Endothelial cell of umbilical vein (primary cell): ENCODE data around the gene CREG1. TPM values are rescaled to one million over a fixed set of nuclear protein-coding genes. Genes with fewer than 3 reads are reported as not detected.

ENCODE experiments used
- BruUV-seq: library from RNA; stranded (reverse); fragments of 400-500 nt; replicated peaks from 2 replicates; lab custom pipeline; 2021; lab: Mats Ljungman, UMichigan
- CTCF ChIA-PET: fragments of 300-600, 350-600 bp; sonication (Branson Sonifier 250); formaldehyde crosslinking; loops from one replicate; lab custom pipeline; 2021; ENCODE audit warnings: antibody characterized with exemption, inconsistent platforms; lab: Charles Lee
- POLR2A ChIA-PET: fragments of 300-600, 350-600 bp; sonication (Branson Sonifier 250); formaldehyde crosslinking; loops from one replicate; lab custom pipeline; 2021; ENCODE audit warnings: antibody characterized with exemption, inconsistent platforms; lab: Charles Lee
- DNase-seq: peaks from one replicate; pipeline ENCODE4 v3.0.0-alpha.2; 2011; ENCODE audit warnings: low read depth, low spot score
- FAIRE-seq: peaks from 2 replicates; lab custom pipeline; 2011; peaks lifted over from hg19 to GRCh38; lab: Jason Lieb, UNC
- H2AFZ ChIP-seq: 2 replicates; pipeline ENCODE4 v1.6.0; 2012; ENCODE audit warnings: low read depth, low read length, control low read depth, inconsistent platforms
- H3K27ac ChIP-seq: 2 replicates; pipeline ENCODE4 v1.5.1; 2011; ENCODE audit warnings: low read depth, mild to moderate bottlenecking, control low read depth, low read length, moderate library complexity; ENCODE audit not compliant: insufficient read depth
- H3K27me3 ChIP-seq, 2 experiments: 2 replicates each; pipeline versions ENCODE4 v1.6.0 to v1.6.1; 2011; ENCODE audit warnings: low read length in 2 of 2, mixed read lengths in 1 of 2; ENCODE audit not compliant: control insufficient read depth in 2 of 2, insufficient read depth in 2 of 2
- H3K36me3 ChIP-seq, 2 experiments: 2 replicates in 1 of 2; 3 replicates in 1 of 2; pipeline ENCODE4 v1.5.1; 2011; ENCODE audit warnings: low read length in 2 of 2, mild to moderate bottlenecking in 1 of 2, moderate library complexity in 1 of 2; ENCODE audit not compliant: control insufficient read depth in 2 of 2, insufficient read depth in 2 of 2; ENCODE audit errors: extremely low read depth in 1 of 2
- H3K4me1 ChIP-seq: 3 replicates; pipeline ENCODE4 v1.5.1; 2011; ENCODE audit warnings: mild to moderate bottlenecking, low read length; ENCODE audit not compliant: control insufficient read depth, insufficient read depth; ENCODE audit errors: extremely low read depth
- H3K4me2 ChIP-seq: 2 replicates; pipeline ENCODE4 v1.6.1; 2011; ENCODE audit warnings: low read length, control low read depth, mixed read lengths; ENCODE audit not compliant: insufficient read depth
- H3K4me3 ChIP-seq, 3 experiments: fragments of 200-600 bp in 1 of 3; sonication (generic), shearing (Covaris generic) in 1 of 3; replicated peaks in 1 of 3; 2 replicates each; pipeline ENCODE4 v1.5.1; 2011 to 2016; ENCODE audit warnings: control low read depth in 3 of 3, low read length in 3 of 3, mild to moderate bottlenecking in 2 of 3, inconsistent platforms in 1 of 3, low read depth in 1 of 3, moderate library complexity in 1 of 3; ENCODE audit not compliant: insufficient read depth in 1 of 3
- H3K79me2 ChIP-seq: 2 replicates; pipeline ENCODE4 v1.6.0; 2012; ENCODE audit warnings: low read length, inconsistent platforms; ENCODE audit not compliant: control insufficient read depth, insufficient read depth
- H3K9ac ChIP-seq: replicated peaks from 2 replicates; pipeline ENCODE3; 2011; ENCODE audit warnings: low read length, control low read depth; ENCODE audit not compliant: insufficient read depth; ENCODE audit errors: extremely low read depth
- H3K9me1 ChIP-seq: replicated peaks from 3 replicates; pipeline ENCODE4 v1.6.0; 2011; ENCODE audit warnings: mild to moderate bottlenecking, low read length; ENCODE audit not compliant: control insufficient read depth, insufficient read depth; ENCODE audit errors: extremely low read depth
- H3K9me3 ChIP-seq: replicated peaks from 2 replicates; pipeline ENCODE4 v1.5.1; 2012; ENCODE audit warnings: low read length, inconsistent platforms; ENCODE audit not compliant: control insufficient read depth, insufficient read depth
- H4K20me1 ChIP-seq: replicated peaks from 2 replicates; pipeline ENCODE3; 2011; ENCODE audit warnings: mild to moderate bottlenecking, low read length; ENCODE audit not compliant: control insufficient read depth, insufficient read depth; ENCODE audit errors: extremely low read depth
- CTCF ChIP-seq, 2 donors: IDR thresholded peaks; 1 replicate in 1 of 2; 2 replicates in 1 of 2; pipeline ENCODE4 v1.5.1; 2011; ENCODE audit warnings: low read length in 2 of 2, mild to moderate bottlenecking in 2 of 2, moderate library complexity in 2 of 2, control low read depth in 1 of 2, inconsistent platforms in 1 of 2, low read depth in 1 of 2; ENCODE audit not compliant: insufficient read depth in 1 of 2; ENCODE audit errors: extremely low read depth in 1 of 2
- FOS ChIP-seq: IDR thresholded peaks from 2 replicates; pipeline ENCODE4 v1.6.1; 2011; ENCODE audit warnings: mild to moderate bottlenecking, low read length, moderate library complexity, borderline replicate concordance; ENCODE audit not compliant: insufficient read depth
- dilution Hi-C: fragments of 300-500 bp; cut with MboI; formaldehyde crosslinking; loops from one replicate; pipeline ENCODE4 v1.15.0; 2019; ENCODE audit warnings: low sequenced_read_pairs; ENCODE audit not compliant: extremely low pct_ligation_motif_present
- intact Hi-C: fragments of 100-400 bp; cut with micrococcal nuclease; formaldehyde crosslinking; loops from one replicate; pipeline ENCODE4 v1.10.0; 2022
- polyA plus RNA-seq, 4 experiments: library from polyadenylated mRNA; depleted of rRNA in 3 of 4; stranded (reverse) in 3 of 4; unstranded in 1 of 4; fragments of >200 nt; gene quantifications; 2 replicates each; pipeline versions ENCODE4 v1.2.1 to v1.2.3, GENCODE V29; 2011 to 2012; ENCODE audit warnings: missing spikeins in 1 of 4
- total RNA-seq: library from RNA; stranded (reverse); gene quantifications from 2 replicates; pipeline ENCODE4 v1.2.3, GENCODE V29; 2021

The CREG1 gene
- total and polyA plus RNA-seq, 2 donors (not counting 3 experiments of a cell fraction or from before 2014, with no cell fraction given), result 10.3 to 15.8 TPM

GRCh38 chr1:167499106-167499505, 54.5 kb downstream of the CREG1 start:
- H3K4me3 ChIP-seq, result no peak overlapping the region
- POLR2A ChIA-PET, result no interaction called here
- no peak overlapping the region for H3K4me2 ChIP-seq

More at GRCh38 chr1:167499106-167499505, 54.5 kb downstream of the CREG1 start:
- H3K9me1 ChIP-seq, result no peaks in the 10 kb centered on the region
- no peaks in the 10 kb centered on the region for H3K4me1 ChIP-seq
- H3K27me3 ChIP-seq, result peaks cover 9 to 10% of the 10 kb centered on the region in 2 experiments
- intact Hi-C loops (no loop called here), dilution Hi-C loops (no loop called here)
- CTCF ChIA-PET, result interaction anchor here (1.7 kb wide), 1 partner anchor 231 kb away, joined by 5 read pairs; no protein-coding TSS in a partner anchor
- H3K9ac ChIP-seq, result no peak overlapping the region
- TF ChIP-seq CTCF (IDR thresholded peaks at IDR 0.05; ENCODE audit: extremely low read depth in 1 of 2, insufficient read depth in 1 of 2, low read depth in 1 of 2, low read length in 2 of 2) (no peak), FOS (no peak)
- H3K36me3 ChIP-seq, result no peaks in the 10 kb centered on the region
- H3K79me2 ChIP-seq, result no peaks in the 10 kb centered on the region
- no peak for FAIRE-seq
- DNase-seq, result no peak
- no TSS peak for BruUV-seq
- H3K27ac ChIP-seq, result no peak overlapping the region
- no peak overlapping the region for H2AFZ ChIP-seq
- H4K20me1 ChIP-seq, result no peaks in the 10 kb centered on the region
- H3K9me3 ChIP-seq, result no peaks in the 10 kb centered on the region
